NCI-H446 (cell line): Measurements from ENCODE around the gene BRI3.

Source experiments
- DNase-seq, 2 experiments: peaks; one replicate each; lab custom pipeline; 2025; lab: John Stamatoyannopoulos, UW

BRI3 gene

DNA sequence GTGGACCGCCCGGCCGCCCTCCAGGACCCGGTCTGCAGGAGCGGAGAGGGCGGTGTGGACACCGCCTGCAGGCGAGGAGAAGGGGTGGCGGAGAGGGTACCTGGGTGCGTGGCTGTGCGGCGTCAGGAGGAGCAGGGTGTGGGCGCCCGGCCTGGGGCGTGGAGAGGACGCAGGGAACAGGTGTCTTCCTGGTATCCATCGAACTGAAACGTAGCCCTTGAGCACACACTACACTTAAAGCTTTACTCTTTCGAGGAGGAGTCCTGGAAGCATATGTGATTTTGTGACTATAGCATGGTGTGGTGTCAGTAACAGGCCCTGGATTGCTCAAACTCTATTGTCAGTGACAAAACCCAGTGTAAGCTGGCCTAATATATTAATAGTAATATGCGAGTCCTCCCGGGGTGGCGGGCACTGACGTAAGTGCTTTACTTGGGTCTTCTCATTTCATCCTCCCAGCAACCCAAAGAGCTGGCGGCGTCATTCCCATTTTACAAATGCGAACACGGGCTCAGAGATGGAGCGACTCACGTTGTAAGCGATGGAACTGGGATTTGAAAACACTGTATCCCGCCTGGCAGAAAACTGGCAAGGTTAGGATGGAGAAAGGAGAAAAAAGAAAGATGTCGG is 28.9 kb upstream of the BRI3 start:
- no peak for DNase-seq

DNA sequence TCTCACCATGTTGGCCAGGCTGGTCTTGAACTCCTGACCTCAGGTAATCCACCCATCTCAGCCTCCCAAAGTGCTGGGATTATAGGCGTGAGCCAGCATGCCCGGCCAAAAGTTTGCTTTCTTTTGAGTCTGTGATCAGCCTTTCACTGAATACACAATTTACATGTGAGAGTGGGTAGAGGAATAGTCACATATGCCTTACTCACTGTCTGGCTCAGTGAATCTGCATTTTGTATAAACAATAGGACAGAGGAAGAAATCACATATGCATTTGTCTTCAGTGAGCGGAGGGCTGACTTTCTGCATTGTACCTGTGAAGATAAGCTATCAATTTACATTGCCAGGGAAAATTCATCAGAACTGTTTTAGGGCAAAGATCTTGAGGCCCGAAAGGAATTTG is 27.0 kb upstream of the BRI3 start:
- no peak for DNase-seq

DNA sequence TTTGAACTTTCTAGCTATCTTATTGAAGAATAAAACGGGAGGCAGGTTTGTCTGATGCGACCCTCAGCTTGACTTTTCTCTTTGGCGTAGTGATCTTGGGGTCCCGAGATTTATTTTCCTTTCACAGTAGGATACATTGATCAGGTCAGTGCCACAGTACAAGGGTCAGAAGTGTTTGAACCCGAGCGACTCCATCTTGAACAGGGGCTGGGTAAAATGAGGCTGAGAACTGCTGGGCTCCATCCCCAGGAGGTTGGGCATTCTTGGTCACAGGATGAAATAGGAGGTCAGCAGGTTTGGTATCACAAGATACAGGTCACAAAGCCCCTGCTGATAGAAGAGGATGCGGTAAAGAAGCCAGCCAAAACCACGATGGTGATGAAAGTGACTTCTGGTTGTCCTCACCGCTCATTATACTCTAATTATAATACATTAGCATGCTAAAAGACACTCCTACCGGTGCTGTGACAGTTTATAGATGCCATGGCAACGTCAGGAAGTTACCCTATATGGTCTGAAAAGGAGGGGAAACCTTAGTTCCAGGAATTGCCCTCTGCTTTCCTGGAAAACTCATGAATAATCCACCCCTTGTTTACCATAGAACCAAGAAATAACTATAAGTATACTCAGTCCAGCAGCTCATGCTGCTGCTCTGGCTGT is 26.4 kb upstream of the BRI3 start:
- no peak for DNase-seq

DNA sequence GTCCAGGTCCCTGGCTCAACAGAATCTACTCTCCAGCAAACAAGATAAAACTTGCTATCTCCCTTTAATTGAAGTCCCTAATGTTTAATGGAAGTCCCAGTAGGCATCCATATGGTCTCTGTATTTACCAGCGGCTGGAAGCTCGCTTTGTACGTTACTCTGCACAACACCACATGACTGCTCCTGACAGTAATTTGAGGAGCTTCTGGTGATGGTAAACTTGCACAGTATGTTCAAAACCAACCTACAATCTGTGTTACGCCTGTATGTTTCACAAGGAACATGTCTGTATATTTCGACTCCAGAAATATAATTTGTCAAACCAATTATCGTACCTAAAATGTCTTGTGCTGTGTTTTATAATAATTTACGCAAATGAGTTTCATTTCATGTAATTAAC is 25.1 kb upstream of the BRI3 start:
- no peak for DNase-seq

DNA sequence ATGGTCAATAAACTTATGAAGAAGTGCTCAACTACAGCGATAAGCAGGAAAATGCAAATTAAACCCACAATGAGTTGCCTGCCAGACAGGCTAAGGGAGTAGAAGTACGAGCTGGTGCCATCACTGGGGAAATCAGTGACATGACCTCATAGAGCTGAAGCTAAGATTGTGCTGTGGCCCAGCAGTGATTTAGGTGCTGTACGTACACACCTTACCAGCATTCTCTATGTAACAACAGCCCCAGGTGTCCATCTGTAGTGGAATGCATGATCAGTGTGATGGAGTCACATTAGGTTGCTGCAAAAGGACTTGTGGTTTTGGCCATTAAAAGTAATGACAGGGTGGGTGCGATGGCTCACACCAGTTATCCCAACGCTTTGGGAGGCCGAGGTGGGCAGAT is 23.8 kb upstream of the BRI3 start:
- no peak for DNase-seq

GRCh38 chr7:98265841-98266271 is 15.6 kb upstream of the BRI3 start:
- DNase-seq = no peak

DNA sequence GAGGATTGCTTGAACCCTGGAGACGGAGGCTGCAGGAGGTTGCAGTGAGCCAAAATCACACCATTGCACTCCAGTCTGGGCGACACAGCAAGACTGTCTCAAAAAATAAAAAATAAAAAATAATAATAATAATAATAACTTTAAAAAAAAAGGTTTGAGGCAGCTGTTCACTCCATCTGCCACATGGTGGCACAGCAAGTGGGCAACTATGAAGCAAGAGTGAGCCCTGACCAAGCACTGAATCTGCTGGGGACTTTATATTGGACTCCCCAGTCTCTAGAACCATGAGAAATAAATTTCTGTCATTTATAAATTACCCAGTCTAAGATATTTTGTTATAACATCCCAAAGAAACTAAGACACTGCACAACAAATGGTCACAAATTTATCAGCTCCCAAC is 14.6 kb upstream of the BRI3 start:
- no peak for DNase-seq

DNA sequence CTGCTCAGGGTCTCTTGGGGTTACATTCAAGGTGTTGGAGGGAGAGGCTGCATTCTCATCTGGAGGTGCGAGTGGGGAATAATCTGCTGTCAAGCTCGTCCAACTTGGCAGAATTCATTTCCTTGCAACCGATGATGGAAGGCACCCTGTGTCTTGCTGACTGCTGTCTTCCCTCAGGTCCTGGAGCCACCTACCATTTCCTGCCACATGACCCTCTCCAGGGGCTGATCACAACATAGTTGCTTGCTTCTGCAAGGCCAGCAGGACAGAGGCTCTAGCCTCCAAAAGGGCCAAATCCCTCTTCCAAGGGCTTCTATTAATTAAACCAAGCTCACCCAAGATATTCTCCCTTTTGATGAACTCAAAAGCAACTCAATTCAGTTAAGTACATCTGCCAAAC is 14.2 kb upstream of the BRI3 start:
- DNase-seq = no peak

GRCh38 chr7:98276241-98276761 is 5.2 kb upstream of the BRI3 start:
- no peak for DNase-seq

- DNase-seq = no peak
Observed at GRCh38 chr7:98278408-98278807, 3.1 kb upstream of the BRI3 start.

DNA sequence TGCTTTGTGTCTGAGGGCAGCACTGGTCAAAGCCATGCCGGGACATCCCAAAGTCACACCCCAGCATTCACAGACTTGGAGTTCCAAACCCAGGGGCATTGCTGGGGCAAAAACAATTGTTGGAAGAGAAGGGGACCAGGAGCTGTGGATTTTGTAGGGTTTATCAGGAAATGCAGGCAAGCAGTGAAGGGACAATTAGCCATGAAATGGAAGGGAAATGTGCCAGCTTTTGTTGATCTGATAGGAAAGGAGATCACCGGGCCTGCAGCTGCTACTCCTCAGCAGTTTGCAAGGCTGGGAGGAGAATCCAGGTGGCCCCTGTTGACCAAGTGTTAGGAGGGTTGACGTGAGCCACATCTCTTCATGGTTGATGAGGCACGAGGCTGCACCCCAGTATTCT is 2.5 kb upstream of the BRI3 start:
- DNase-seq = no peak

DNA sequence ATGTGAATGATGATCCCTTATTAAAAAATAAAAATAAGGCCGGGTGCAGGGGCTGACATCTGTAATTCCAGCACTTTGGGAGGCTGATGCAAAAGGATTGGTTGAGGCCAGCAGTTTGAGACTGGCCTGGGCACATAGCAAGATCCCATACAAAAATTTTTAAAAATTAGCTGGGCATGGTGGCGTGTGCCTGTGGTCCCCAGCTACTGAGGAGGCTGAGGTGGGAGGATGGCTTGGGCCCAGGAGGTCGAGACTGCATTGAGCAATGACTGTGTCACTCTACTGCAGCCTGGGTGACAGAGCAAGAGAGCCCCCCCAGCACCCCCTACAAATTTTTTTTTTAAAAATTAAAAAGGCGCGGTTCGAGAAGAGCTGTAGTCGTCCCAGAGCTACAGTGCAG is 1.2 kb upstream of the BRI3 start:
- no peak for DNase-seq

DNA sequence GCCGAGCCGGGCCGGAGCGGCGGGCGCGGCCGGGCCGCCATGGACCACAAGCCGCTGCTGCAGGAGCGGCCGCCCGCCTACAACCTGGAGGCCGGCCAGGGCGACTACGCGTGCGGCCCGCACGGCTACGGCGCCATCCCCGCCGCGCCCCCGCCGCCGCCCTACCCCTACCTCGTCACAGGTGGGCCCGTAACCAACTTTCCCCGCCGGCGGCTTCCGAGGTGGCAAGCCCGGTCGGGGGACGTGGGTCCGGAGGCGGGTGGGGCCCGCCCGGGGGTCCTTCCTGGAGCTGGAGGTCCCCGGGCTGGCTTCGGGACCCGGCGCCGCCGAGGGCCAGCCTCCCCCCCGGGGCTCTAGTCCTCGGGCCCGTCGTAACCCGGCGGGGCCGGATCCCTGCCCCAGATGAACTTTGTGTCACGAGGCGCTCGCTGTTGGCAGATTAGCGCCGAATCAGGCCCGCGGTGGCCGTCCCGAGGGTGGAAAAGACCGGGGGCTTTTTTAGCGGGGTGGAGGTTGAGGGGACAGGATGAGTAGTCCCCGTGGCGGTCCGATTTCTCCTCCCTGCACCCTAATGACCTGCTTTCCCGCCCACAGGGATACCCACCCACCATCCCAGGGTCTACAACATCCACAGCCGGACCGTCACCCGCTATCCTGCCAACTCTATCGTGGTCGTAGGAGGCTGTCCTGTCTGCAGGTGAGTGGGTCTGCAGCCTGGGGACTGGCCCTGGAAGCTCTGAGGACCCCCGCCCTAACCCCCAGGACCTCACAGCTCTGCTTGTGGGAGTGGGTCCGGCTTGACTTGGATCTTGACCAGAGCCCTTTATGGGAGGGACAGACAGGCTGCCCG is 496 bp downstream of the BRI3 start:
- no peak for DNase-seq

DNA sequence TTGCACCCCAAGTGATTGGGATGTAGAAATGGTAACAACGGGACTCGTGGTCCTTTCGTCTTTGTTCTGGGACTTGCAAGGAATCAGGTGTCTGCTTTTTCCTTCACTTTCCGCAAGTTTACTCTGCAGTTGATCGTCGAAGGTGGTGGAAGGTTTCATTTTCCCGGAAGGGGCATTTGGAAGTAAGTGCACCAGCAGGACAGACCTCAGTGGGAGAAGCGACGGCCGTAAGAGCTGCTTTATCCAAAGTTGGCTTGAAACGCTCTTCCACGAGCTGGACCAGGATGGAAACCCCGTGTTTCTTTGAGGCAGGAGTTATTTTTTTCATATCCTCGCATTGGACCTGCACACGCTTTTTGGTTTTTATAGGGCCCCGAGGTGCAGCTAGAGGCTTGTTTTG is 1.2 kb downstream of the BRI3 start:
- no peak for DNase-seq

DNA sequence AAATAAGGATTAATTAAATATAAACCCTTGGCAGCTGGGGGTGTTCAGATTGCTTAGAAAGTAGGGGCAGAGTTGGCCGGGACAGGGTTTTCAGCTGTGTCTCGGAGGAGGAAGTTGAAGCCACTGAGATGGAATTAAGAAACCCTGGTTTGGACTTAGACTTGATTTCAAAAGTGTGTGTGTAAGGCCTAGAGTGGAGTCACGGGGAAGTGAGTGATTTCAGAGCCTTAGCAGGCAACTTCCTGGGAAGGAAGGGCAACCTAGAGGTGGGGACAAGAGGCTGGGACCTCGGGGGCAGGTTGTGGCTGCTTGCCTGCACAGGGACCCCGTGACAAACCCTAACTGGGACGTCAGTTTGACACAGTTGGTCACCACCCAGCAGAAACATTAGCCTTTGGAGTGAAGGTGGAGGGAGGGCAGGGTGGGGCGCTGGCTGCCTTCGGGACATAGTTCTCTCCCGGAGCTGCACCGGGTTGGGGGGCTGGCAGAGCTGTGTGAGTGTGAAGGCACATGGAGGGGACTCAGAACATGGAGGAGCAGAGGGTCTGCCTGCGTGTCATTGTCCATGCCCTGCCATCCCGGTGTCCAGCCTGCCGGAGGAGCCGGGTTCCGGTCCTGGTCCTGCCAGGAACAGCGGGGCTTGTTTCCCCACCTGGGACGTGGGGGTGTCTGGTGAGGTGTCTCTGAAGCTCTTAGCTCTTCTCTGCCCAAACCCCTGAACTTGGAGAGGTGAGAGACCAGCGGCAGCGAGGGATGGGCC is 1.8 kb downstream of the BRI3 start:
- no peak for DNase-seq

GRCh38 chr7:98283887-98284222 is 2.4 kb downstream of the BRI3 start:
- no peak for DNase-seq

DNA sequence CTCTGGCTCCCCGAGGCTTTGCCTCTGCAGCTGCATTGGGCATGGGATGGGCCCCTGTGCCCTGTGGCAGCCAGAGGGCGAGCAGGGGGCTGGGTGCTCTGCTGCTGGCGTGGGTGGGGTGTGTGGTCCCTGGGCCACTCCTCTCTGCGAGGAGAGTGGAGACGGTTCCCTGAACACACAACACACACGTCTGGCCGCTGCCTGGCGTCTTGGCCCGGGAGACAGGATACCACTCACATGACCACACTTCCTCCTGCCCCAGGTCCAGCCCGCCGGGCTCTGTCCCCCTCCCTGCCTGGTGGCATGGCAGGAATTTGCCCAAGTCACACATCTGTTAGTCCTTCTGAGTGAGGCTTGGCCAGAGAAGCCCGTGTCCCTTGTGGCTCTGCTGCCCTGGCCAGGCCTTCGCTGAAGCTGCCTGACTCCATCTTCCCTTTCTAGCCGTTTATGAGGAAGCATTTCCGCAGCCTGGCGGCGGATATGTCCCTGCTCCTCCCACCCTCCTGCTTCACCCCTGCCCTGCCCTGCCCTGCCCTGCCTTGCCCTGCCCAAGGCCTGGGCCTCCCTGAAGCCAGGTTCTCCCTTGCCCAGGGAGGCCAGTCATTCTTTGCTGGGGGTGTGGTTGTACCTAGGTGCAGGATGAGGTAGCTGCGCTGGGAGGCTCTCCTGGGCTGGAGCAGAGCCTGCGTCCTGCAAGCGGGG is 3.0 kb downstream of the BRI3 start:
- DNase-seq = no peak

DNA sequence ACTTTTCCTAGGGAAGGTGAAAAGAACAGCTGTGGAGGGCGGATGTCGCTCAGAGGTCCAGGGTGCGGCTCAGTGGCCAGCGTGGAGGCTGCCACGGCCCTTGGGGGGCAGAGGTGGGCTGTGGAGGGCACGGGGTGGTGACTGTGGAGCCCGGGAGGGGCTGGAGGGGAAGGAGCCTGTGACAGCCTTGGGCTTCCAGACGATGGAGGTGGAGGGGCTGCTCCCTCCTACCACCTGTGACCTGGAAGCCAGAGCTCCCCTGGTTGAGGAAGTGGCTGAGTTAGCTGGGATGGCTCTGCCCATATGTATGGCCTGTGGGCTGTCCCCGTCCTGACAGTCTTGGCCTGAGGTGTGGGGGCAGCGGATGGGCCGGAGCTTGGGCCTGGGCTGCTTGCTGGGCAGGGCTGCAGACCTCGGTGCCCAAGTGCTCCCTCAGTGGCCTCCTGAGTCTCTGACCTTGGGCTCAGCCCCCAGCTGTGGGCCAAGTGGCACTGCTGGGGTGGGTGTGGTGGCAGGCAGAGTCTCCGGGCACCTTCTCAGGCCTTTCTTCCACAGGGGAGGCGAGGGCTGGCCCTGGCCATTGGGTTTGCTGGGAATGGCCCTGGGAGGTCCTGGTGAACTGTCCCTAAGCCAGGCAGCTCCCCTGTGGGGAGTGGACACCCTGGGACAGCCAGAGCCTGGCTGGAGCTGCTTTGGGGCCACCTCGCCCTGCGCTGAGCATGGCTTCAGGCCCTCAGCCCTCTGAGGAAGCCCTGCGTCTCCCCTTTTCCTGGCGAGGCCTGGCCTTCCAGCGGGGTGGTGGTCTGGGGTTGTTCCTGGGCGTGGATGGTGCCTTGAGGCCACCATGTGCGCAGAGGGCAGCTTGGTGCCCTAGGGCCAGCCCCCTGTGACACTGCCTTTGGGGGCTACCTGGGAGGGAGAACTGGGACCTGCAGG is 3.9 kb downstream of the BRI3 start:
- DNase-seq = no peak

- DNase-seq = no peak
Observed at GRCh38 chr7:98286093-98286539, 4.6 kb downstream of the BRI3 start.

- no peak for DNase-seq
Observed at GRCh38 chr7:98286701-98287485, 5.4 kb downstream of the BRI3 start.
